Loucy (cell line): Measurements from ENCODE around the gene OR52M1.

Experiments
- EZH2phosphoT487 ChIP-seq: fragments of 200-600 bp; IDR thresholded peaks from 2 replicates; pipeline ENCODE4 v1.6.1; 2018; ENCODE audit warnings: antibody characterized with exemption, mild to moderate bottlenecking, moderate library complexity, borderline replicate concordance
- TF ChIP-seq, protein P1 (sequence below): fragments of 200-600 bp; sonication (generic); conservative IDR thresholded peaks from 2 replicates; pipeline ENCODE4 v1.5.1; 2014; ENCODE audit warnings: mild to moderate bottlenecking, antibody characterized with exemption, low read length

DNA sequence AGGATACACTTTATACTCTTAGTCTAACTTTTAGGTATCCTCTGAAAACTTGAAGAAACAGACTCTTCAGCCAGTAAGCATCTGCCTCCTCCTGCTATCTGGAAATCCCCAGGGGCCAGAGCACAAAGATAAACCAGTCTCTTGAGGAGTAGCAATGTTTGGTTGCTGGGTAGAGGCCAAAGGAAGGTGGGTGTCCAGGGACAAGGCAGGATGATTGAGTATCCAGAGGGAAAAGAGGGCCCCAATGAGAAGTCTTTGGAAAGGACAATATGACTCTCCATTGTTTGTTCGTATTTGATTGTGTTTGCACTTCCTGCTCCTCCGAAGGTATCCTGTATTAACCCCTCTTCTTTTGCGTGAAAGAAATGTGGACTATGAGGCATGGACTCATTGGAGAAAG, 44.0 kb downstream of the OR52M1 start:
- TF ChIP-seq, protein P1, sequence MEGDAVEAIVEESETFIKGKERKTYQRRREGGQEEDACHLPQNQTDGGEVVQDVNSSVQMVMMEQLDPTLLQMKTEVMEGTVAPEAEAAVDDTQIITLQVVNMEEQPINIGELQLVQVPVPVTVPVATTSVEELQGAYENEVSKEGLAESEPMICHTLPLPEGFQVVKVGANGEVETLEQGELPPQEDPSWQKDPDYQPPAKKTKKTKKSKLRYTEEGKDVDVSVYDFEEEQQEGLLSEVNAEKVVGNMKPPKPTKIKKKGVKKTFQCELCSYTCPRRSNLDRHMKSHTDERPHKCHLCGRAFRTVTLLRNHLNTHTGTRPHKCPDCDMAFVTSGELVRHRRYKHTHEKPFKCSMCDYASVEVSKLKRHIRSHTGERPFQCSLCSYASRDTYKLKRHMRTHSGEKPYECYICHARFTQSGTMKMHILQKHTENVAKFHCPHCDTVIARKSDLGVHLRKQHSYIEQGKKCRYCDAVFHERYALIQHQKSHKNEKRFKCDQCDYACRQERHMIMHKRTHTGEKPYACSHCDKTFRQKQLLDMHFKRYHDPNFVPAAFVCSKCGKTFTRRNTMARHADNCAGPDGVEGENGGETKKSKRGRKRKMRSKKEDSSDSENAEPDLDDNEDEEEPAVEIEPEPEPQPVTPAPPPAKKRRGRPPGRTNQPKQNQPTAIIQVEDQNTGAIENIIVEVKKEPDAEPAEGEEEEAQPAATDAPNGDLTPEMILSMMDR, result no peak
- TF ChIP-seq EZH2phosphoT487, result no peak
